Measurements from ENCODE around the gene NEK4.
"Not testable (repeated sequence)": the region's sequence is repeated elsewhere in the genome, so short reads cannot be mapped to it uniquely, and the experiment has no call there.

The NEK4 gene

DNA sequence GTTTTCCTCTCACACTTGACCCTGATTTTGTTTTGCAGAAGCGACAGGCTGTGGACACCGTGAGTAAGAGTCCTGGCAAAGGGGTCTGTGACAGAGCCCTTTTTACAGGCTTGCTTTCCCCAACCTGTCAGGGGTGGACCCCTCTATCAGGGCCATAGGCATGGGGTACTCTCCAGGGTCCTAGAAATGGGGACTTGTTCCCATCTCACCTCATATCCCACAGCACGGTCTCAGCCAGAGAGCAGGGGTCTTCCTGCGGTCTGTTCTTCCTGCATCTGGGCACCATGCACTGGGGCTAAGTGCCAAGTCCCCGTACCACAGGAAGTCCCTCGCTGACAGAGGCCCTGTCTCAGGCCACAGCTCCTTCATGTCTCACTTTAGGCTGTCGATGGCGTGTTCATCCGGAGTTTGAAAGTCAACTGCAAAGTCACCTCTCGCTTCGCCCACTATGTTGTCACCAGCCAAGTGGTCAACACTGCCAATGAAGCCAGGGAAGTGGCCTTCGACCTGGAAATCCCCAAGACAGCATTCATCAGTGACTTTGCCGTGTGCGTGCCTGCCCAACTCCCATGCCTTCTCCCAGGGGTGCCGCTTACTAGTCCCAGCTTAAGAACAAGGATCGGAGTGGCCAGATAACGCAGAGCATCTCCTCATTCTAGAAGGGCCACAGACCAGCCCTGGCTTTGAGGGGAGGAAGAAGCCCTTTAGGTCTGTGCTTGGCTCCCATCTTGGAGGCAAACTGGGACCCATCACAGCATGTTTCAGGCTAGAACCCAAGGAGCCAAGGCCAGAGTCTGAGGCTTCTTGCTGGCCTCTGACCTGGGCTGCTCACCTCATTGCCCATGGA lies 7.4 kb upstream of the NEK4 start:
- DNase-seq, result no peak

DNA sequence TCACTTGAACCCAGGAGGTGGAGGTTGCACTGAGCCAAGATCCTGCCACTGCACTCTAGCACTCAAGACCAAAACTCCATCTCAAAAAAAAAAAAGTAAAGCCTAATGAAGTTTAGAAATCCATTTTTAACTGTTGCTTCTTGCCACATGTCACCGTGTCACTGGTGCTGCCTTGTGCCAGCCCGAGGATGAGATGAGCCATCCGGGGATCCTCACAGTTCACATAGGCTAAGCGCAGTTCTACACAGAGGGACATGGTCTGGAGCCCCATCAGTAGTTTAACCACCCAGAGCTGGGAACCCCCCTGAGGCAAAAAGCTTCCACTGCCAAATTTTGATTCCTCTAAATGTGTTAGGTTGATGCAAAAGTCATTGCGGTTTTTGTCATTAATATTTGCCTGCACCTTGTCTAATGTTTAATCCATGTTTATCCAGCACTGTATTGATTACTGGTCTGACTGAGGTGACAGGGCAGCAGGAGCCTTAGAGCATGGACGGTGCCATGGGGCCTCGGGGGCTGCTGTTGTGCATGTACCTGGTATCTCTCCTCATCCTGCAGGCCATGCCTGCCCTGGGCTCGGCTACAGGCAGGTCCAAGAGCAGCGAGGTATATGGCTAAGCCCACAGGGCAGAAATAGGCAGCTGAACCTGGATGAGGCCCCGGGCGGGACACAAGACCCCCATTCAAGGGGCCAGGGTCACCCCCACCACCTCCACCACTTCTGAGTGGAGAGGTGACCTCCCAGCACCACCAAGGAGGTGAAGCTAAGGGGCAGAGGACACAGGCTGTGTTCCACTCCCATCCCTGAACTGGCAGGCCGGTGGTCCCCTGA lies 6.6 kb upstream of the NEK4 start, which contains the start of gene ITIH1:
ITIH1 (plus strand) TSS at position 473 of the 832 bp plus-strand sequence; CDS start at position 490, 17 bp downstream.
- DNase-seq, result no peak

DNA sequence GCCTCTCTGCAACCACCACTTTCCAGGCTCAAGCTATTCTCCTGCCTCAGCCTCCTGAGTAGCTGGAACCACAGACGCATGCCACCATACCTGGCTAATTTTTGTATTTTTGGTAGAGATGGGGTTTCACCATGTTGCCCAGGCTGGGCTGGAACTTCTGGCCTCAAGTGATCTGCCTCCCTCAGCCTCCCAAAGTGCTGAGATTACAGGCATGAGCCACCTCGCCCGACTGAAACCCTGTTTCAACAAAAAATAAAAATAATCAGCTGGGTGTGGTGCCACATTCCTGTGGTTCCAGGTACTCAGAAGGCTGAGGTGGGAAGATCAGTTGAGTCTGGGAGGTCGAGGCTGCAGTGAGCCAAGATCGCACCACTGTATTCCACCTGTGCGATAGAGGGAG lies 5.7 kb upstream of the NEK4 start:
- DNase-seq, result not testable (repeated sequence)

DNA sequence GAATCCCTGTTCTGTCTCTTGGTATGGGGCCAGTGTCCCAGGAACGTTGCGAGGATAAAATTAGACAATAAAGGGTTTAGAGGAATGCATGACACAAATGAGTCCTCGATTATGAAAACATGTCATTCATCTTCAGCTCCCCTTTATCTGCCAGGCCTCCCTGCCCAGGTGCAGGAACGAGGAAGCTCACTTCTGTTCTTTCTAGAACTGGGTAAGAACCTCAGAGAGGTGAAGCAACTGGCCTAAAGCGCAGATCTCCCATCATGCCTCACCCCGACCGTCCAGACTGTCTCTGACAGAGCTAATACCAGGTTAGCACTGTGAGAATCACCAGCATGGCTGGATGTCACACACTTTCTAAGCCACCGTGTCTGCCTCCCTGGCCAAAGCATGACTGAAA lies 5.1 kb upstream of the NEK4 start:
- no peak for DNase-seq

DNA sequence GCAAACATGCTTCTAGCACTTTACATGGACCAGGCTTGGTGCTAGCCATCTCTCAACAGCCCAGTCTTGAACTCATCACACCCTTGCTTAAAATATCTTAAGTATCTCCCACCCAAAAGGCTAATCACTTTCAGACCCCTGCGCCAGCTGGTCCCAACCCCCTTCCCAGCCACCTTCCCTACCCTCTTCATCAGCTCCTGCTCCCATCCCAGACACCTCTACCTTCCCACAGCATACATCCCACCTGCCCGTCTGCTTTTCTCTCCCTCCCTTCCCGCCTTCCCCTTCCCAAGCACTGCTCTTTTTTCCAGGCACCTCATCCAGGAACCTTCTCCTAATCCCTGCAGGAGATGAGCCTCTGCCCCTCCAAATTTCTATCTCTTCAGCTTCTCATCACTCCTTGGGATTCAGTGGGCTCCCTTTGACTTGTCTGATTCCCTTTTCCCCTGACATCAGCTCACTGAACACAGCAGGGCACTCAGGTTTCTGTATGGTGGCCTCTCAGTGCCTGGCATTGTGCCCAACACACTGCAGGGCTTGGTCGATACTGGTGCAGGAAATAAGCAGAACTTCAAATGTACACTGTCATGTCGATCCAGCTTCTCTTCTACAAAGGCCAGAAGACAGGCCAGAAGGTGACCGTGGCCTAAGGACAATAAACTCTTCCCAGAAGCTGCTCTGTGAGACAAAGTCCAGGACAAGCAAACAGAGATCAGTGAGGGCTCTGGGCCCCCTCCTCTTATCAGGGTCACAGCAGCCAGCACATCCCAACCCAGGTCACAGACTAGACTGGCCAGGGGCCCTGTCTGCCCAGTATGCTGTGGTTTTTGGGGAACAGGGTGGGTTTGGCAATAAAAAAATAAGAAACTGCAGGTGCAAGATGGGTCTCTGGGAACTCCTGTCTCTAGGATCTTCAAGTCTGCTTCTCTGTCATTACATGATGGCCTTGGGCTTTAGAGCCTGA lies 4.4 kb upstream of the NEK4 start:
- no peak for DNase-seq

DNA sequence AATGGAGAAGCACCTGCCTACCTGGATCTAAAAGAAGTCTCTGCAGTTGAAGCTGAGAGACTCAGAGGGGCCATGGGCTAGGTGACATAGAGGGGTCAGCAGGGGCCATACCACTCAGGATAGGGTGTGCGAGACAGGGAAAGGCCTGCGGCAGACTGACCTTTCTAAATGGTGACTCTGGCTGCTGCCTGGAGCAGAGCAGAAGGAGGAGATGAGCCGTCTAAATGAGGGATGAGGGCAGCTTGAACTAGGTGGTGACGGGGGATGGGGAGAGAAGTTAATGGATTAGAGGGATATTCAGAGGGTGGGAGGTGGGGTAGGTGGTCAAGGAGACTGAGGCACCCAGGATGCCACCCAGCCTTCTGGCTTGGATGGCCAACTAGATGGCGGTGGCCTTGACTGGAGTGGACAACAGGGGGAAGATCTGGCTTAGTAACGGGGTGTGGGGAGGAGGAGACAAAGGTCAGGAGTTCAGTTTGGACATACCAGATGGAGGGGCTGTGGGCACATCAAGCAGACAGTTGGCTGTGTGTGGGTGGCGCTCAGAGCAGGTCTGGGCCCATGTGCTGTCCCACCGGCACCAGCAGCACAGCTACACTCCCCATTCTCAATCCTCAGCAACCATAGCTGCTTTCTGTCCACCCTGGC lies 3.5 kb upstream of the NEK4 start:
- no peak for DNase-seq

DNA sequence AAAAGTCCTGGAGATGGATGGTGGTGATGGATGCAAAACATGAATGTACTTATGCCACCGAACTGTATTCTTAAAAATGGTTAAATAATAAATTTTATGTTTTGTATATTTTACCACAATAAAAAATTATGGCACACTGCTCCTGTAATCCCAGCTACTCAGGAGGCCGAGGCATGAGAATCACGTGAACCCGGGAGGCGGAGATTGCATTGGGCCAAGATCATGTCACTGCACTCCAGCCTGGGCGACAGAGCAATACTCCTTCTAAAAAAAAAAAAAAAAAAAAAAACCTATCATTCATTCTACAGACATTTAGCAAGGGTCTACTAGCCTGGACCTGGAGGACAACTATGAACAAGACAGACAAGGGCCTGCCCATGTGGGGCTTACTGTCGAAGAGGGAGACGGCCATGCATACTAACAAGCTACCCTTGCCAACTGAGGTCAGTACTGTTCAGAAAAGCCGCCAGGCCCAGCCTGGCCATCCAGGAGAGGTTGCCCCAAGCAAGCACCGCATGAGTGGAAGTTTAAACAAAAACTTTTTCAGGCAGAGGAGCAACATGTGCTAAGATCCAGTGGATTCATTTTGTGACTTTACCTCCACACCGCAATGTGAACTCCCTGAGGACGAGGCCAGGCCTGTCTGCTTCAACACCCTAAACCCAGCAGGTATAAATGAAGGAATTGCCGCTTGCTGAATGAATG lies 2.8 kb upstream of the NEK4 start:
- DNase-seq, result no peak

DNA sequence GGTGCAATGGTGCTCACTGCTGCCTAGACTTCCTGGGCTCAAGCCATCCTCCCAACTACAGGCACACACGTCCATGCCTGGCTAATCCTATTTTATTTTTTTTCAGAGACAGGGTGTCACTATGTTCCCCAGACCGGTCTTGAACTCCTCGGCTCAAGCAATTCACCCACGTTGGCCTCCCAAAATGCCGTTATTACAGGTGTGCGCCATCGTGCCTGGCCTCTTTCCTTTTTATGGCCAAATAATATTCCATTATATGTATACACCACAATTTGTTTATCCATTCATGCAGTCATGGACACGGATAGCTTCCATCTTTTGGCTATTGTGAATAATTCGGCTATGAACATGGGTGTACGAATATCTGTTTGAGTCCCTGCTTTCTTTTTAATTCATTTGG lies 962 bp upstream of the NEK4 start:
- DNase-seq, result no peak

DNA sequence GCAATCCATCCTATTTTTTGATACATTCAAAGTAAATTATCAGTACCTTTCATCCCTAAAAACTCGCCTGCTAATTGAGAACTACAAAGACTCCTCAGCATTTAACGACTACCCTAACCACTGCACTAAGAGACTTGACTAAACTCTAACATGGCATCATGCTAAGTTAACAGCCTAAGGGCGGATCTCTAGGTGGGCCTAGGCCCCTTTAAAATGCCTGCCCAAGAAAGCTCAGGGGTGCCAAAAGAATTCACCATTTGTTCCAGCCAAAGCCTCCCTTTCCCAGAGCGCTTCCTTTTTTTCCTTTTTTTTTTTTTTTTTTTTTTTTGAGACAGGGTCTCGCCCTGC lies 568 bp upstream of the NEK4 start:
- DNase-seq, result no peak

DNA sequence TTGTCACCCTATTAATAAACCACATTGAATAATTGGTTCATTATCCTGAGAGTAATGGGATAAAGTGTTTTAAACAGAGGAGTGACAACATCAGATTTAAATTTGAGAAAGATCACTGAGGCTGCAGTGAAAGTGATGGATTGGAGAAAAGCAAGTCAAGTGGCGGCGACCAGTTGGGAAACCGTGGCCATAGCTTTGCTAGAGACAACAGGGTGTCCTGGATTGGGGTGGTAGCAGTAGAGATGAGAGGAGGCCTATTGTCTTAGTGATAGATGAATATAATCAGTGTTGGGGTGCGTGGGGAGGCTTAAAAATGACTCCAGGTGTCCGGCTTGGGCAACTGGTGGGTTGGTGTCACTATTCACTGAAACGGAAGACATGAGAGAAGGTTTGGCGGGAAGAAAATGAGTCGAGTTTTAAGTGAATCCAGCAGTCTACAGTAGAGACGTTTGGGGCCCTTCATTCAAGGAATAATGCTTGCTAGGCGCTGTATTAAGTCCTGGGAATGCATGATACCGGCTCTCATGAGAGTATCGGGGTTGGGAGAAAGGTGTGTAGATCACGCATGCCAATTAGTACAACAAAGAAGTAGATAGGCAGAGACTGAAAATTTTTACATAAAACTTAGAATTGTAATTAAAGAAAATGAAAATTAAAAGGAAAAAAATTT lies 819 bp downstream of the NEK4 start:
- DNase-seq, result no peak

DNA sequence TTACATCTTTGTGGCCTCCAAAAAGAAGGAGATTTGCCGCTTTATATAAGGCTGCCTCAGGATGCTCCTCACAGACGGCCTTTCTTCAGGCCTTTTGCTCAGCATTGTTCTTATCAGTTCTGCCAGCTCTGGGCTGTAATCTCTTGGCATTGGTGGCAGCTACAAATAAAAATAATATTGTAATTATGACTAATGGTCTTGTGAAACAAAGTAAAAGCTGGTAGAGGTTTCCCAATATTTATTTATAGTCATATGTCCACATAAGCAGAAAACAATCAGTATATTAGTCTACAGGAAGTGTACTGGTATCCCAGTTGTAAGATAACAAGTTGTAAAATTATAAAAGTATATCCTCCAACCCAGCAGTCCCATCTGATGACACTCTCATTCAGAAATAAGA lies 7.3 kb downstream of the NEK4 start:
- DNase-seq, result no peak

DNA sequence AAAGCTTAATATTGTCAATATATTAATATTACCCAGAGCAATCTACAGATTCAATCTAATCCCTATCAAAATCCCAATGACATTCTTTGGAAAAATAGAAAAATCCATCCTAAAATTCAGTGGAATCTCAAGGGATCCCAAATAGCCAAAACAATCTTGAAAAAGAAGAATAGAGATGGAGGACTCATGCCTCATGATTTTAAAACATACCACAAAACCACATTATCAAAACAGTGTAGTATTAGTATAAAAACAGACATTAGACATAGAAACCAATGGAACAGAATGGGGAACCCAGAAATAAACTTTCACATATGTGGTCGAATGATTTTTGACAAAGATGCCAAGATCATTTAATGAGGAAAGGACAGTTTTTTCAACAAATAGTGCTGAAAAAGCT lies 14.6 kb downstream of the NEK4 start:
- DNase-seq, result no peak

DNA sequence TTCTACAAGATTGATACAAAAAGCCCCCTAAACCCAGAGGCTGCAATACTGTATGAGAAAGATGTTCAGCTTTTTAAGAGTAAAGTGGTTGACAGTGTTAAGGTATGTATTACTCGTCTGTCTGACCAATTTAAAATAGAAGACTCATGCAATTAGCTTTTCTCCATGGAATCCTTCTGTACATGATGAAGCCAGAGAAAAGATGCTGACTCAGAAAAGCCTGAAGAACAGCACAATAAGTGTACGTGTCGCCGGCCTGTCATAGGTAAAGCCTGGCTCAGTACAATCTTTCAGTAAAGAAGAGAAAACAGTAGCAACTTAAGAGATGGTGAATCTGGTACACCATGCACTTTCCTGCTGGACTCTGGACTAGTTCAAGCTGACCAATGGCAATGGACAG lies 16.4 kb downstream of the NEK4 start:
- no peak for DNase-seq

DNA sequence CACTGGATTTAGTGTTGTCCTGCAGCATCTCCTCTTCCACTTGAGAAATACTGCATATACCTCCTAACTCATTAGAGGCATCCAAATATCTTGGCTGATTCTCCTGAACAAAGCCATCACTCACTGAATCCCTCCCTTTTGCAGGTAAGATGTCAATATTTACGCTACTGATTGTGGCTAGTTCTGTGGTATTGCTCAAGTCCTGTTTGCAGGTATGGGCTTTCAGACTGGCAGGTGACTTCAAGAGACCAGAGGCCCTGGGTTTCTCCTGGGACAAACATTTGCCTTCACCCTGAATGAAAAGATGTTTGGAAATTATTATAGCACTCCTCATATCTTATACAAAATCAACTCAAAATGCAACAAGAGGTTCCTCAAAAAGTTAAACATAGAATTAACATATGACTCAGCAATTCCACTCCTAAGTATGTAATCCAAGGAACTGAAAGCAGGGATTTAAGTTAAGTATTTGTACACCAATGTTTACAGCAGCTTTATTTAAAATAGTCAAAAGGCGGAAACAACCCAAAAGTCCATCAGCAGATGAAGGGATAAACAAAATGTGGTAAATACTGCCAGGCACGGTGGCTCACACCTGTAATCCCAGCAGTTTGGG lies 18.6 kb downstream of the NEK4 start:
- no peak for DNase-seq

DNA sequence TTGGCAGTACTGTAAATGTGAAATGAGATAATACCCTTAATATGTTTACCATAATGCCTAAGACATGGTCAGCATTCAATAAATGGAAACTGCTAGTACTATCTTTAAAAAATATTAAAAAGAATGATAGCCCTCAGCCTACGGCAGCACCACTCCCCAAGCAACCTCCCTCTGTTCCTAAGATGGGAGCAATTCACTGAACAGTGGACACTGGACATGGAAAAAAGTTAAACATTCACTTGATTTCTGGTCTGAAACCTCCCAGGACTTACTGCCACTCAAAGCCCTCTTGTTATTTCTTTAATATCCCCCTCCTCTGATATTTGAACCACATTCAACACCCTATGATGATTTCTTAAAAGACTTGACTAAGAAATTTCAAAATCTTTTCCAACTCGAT lies 27.0 kb downstream of the NEK4 start:
- no peak for DNase-seq

DNA sequence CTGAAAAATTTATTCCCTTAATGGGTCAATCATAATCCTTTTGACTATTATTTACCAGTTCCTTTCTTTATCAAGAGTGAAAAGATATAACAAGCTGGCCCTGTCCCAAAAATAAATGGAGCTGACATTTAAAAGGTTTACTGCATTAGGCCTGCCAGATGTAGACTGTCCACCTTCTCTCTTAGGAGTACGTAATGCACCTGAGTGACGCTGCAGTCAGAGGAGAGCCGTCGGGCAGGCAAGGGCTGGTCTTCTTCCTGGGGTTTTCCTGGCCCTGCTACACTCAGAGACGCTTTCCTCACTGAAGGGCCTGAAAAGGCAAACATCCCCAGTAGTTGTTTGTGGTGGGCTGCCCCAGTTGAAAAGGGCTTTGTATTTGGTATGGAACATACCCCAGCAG lies 27.6 kb downstream of the NEK4 start:
- no peak for DNase-seq

DNA sequence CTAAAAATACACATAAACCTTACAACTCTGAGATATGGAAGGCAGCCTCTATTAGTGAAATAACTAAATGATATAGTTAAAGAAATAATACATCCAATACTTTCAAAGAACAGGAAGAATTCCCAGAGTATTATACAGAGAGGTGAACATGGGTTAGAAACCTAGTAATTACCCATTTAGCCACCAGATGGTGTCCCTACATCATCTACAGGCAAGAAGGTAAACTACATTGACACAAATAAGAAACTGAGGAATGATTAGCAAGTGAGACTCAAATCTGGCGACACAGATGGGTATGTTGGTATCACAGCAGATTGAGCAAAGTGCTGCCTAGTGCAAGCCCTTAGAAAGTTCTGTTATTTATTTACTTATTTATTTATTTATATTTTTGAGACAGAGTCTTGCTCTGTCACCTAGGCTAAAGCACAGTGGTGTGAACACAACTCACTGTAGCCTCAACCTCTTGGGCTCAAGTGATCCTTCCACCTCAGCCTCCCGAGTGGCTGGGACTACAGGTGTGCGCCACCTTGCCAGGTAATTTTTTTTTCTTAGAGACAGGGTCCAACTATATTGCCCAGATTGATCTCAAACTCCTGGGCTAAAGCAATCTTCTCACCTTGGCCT lies 28.2 kb downstream of the NEK4 start:
- no peak for DNase-seq

DNA sequence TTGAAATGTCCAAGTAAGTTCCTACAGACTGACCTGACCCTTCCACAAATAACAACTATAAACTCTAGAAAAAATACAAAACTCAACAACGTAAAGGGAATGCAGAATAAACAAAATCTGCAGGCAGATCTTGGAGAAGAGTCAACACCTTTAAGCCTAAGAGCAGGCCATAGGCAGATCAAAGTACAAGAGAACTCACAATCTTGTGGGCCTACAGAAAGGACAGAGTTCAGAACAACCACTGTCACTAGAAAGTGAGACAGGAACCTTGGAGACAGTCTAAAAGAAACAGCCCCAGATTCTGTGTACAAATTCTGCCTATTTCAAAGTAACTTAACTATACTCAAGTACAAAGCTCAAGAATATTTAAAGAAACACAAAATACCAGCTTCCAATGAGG lies 31.0 kb downstream of the NEK4 start:
- DNase-seq, result no peak

DNA sequence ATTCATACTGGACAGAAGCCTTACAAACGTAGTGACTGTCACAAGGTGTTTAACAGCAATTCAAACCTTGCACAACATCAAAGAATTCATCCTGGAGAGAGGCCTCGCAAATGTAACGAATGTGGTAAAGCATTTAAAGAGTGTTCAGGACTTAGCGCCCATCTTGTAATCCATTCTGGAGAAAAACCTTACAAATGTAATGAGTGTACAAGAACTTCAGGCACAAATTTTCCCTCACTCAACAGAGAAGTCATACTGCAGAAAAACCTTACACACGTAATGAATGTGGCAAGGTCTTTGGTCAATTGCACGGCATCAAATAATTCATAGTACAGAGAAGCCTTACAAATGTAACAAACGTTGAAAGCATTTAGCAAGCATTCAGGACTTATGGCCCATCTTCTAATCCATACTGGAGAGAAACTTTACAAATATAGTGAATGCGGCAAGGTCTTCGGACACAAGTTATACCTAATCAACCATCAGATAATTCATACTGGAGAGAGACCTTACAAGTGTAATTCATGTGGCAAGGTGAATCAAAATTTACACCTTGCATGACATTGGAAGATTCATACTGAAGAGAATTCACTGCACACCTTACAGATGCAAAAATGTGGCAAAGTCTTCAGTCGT lies 37.4 kb downstream of the NEK4 start:
- no peak for DNase-seq

DNA sequence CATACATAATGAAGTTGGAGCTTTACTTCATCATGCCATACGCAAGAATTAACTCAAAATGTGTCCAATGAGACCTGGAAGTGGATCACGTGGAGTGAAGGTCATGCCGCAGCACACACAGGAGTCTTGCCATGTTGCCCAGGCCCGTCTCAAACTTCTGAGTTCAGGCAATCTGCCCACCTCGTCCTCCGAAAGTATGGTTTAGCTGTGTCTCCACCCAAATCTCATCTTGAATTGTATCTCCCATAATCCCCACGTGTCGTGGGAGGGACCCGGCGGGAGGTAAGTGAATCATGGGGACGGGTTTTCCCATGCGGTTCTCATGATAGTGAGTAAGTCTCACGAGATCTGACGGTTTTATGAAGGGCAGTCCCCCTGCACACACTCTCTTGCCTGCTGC lies 39.1 kb downstream of the NEK4 start:
- DNase-seq, result no peak
